Activated T-helper 1 cell treated with anti-CD3 and anti-CD28 coated beads, Interleukin-2, amount 50 U/mL, for 16 hours (primary cell): ENCODE data around the gene TGIF2LX.
"Not testable (repeated sequence)": the region's sequence is repeated elsewhere in the genome, so short reads cannot be mapped to it uniquely, and the experiment has no call there.

Experiments
- DNase-seq, 2 donors: peaks; one replicate each; pipeline ENCODE4 v3.0.0-alpha.2; 2020; ENCODE audit warnings: low read depth in 1 of 2, low spot score in 1 of 2

TGIF2LX gene

DNA sequence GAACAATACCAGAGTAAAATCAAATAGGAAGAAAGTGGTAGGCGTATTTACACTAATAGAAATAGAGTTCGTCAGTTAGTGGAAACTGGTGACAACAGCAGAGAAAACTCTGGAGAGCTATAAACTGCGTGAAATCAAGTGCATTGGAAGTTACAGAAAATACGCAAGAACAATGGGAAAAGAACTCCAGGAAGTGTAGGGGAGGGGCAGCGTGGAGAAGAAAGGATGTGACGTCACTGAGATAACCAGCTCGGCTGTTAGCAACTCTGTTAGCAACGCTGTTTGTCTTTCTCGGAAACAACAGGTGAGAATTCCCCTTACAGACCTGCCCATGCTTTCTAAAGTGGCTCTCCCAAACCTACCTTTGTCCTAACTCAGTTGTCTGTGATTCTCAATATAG lies at the start of gene TGIF2LX:
TSS of gene TGIF2LX (plus strand) at position 244 of the 400 bp plus-strand sequence. CDS start 178 bp downstream, outside the sequence.
- DNase-seq, result not testable (repeated sequence)

DNA sequence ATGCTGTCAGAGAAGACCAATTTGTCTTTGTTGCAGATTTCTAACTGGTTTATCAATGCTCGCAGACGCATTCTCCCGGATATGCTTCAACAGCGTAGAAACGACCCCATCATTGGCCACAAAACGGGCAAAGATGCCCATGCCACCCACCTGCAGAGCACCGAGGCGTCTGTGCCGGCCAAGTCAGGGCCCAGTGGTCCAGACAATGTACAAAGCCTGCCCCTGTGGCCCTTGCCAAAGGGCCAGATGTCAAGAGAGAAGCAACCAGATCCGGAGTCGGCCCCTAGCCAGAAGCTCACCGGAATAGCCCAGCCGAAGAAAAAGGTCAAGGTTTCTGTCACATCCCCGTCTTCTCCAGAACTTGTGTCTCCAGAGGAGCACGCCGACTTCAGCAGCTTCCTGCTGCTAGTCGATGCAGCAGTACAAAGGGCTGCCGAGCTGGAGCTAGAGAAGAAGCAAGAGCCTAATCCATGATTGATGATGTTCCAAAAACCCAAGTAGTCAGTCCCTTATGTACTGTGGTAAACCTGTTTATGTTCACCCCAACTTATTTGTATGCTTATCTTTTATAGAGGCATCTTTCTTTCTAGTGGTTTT lies 728 bp downstream of the TGIF2LX start:
- DNase-seq, result not testable (repeated sequence)

DNA sequence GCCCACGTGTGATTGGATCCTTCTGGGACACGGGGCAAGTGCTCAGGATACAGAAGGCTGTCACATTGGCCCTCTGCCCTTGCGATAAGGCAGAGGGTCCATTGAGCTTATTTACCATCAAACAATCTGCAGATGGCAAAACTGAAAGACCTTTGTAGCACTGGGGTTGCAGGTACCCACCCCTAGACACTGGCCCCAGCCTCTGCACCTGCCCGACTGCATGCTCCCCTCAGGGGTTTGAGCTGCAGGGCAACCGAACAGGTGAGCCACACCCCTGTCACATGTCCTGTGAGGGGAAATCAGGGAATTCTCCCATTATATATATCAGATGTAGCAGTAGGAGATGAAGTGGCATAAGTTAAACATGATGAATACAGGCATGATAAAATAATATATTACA lies 21.4 kb downstream of the TGIF2LX start:
- DNase-seq, result not testable (repeated sequence)

DNA sequence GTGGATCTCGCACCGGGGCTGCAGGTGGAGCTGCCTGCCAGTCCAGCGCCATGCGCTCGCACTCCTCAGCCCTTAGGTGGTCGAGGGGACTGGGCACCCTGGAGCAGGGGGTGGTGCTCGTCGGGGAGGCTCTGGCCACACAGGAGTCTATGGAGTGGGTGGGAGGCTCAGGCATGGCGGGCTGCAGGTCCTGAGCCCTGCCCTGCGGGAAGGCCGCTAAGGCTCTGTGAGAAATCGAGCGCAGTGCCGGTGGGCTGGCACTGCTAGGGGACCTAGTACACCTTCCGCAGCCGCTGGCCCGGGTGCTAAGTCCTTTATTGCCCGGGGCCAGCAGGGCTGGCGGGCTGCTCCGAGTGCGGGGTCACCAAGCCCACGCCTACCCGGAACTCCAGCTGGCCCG lies 43.9 kb downstream of the TGIF2LX start:
- DNase-seq, result not testable (repeated sequence)
